ENCODE data around the gene TAL1.

GRCh38 chr1:47228644-47229030, 3.4 kb downstream of the TAL1 start:
- TF ChIP-seq POLR2A (IDR thresholded peaks at IDR 0.05) = peak; percentile 41 to 67
- no peak for TF ChIP-seq CTCF (IDR thresholded peaks at IDR 0.05 in 4 of 5, conservative IDR thresholded peaks at IDR 0.05 in 1 of 5)

Data from gastrocnemius medialis (tissue), 4 donors.